ENCODE results near the gene AP3B1. TPM values are rescaled to one million over a fixed set of nuclear protein-coding genes. Genes with fewer than 3 reads are reported as not detected.
A peak's percentile ranks its signal among the peaks of the same experiment; 100 is the strongest.

AP3B1 gene
- total and polyA plus RNA-seq, 2 of the 8 experiments (the other 6 are each of a cell fraction or from before 2014, with no cell fraction given) = 45.8 to 48.3 TPM

DNA sequence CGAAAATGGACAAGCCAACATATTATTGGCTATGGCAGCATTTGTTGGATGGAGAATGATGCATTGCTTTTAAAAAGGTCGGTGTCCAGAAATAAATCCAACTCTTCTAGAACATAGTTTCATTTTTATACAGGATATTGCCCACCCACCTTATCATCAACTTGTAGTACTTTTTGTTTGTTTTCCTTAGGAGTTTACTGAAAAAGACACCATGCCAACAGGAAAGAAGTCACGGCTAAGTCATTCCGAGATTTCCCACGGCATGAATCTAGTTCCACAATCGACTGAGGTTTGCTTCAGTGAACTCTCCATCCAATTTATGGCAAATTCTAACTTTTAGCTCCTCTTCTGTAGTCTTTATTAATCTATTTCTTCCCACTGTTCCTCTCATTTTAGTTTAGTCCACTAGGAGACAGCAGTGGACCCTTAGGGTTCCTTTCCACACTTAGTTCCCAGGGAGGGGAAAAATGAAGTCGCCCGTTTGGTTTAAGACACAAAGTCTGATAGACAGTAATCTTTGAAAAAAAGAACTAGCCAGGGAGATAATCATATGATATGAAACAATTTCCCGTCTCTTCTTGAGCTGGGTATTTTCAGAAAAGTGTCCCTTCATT is 237.5 kb downstream of the AP3B1 start:
- H3K4me1 ChIP-seq (replicated peaks in 1 of 4; ENCODE audit: control insufficient read depth in 3 of 4, insufficient read depth in 4 of 4, low read length in 3 of 4) = no peaks in the 10 kb centered on the region
- H4K8ac ChIP-seq (ENCODE audit: extremely low read depth, insufficient read depth, low read length) = no peak overlapping the region
- no peak for FAIRE-seq
- no peak overlapping the region for H2BK12ac ChIP-seq (ENCODE audit: low read depth, low read length)
- no peaks in the 10 kb centered on the region for H4K20me1 ChIP-seq (replicated peaks in 1 of 2; ENCODE audit: control insufficient read depth in 1 of 2, insufficient read depth in 2 of 2, low read length in 2 of 2)
- H2BK120ac ChIP-seq (replicated peaks; ENCODE audit: low read depth, low read length) = no peak overlapping the region
- H3K9ac ChIP-seq (replicated peaks in 1 of 4; ENCODE audit: extremely low read depth in 1 of 4, low read depth in 3 of 4, low read length in 3 of 4) = no peak overlapping the region
- H3K4ac ChIP-seq (replicated peaks; ENCODE audit: insufficient read length, low read depth, low read length) = no peak overlapping the region
- H4K5ac ChIP-seq (ENCODE audit: insufficient read length, low read depth, low read length) = no peak overlapping the region
- no peak overlapping the region for H2AK5ac ChIP-seq (ENCODE audit: low read depth, low read length)
- H4K91ac ChIP-seq (replicated peaks; ENCODE audit: insufficient read length, low read length) = no peak overlapping the region
- no peak overlapping the region for H2BK20ac ChIP-seq (ENCODE audit: low read length)
- TF ChIP-seq, protein P1, sequence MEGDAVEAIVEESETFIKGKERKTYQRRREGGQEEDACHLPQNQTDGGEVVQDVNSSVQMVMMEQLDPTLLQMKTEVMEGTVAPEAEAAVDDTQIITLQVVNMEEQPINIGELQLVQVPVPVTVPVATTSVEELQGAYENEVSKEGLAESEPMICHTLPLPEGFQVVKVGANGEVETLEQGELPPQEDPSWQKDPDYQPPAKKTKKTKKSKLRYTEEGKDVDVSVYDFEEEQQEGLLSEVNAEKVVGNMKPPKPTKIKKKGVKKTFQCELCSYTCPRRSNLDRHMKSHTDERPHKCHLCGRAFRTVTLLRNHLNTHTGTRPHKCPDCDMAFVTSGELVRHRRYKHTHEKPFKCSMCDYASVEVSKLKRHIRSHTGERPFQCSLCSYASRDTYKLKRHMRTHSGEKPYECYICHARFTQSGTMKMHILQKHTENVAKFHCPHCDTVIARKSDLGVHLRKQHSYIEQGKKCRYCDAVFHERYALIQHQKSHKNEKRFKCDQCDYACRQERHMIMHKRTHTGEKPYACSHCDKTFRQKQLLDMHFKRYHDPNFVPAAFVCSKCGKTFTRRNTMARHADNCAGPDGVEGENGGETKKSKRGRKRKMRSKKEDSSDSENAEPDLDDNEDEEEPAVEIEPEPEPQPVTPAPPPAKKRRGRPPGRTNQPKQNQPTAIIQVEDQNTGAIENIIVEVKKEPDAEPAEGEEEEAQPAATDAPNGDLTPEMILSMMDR (IDR thresholded peaks at IDR 0.05; ENCODE audit: control extremely low read depth in 1 of 3, insufficient read depth in 1 of 3, low read depth in 1 of 3, low read length in 3 of 3) = peak in 2 of 3 experiments; percentile 12 to 24; a peak in 2 of 4 replicates
- TF ChIP-seq SUZ12 (IDR thresholded peaks at IDR 0.05; ENCODE audit: low read length) (no peak), RAD21 (IDR thresholded peaks at IDR 0.05 in 1 of 2, conservative IDR thresholded peaks at IDR 0.05 in 1 of 2; ENCODE audit: low read depth in 2 of 2, low read length in 2 of 2) (peak; percentile 28 to 37; a peak in 2 of 4 replicates)
- ChIA-PET POLR2A (ENCODE audit: partially characterized antibody) (no interaction called here), CTCF (ENCODE audit: partially characterized antibody) (interaction anchor here (0.6 to 1.2 kb wide), 3 partner anchors 9 to 56 kb away, joined by 3 read pairs; no protein-coding TSS in a partner anchor)
- H3K23me2 ChIP-seq (ENCODE audit: low read depth, low read length) = no peaks in the 10 kb centered on the region
- H3K18ac ChIP-seq (ENCODE audit: extremely low read depth, low read length) = no peak overlapping the region
- no peaks in the 10 kb centered on the region for H3K79me2 ChIP-seq (ENCODE audit: control insufficient read depth in 1 of 2, insufficient read depth in 2 of 2, low read length in 2 of 2)
- no peaks in the 10 kb centered on the region for H3K36me3 ChIP-seq (ENCODE audit: control insufficient read depth in 2 of 4, insufficient read depth in 4 of 4, low read length in 3 of 4)
- no peak overlapping the region for H3K4me3 ChIP-seq (ENCODE audit: extremely low read depth in 1 of 4, insufficient read depth in 2 of 4, low read depth in 3 of 4, low read length in 4 of 4)
- H3K79me1 ChIP-seq (ENCODE audit: low read depth, low read length) = no peaks in the 10 kb centered on the region
- H3K23ac ChIP-seq (ENCODE audit: insufficient read length) = no peak overlapping the region
- H3K9me3 ChIP-seq (ENCODE audit: insufficient read depth in 2 of 2, low read depth in 1 of 2, low read length in 1 of 2) = no peaks in the 10 kb centered on the region
- WGBS, 2 experiments (ENCODE audit: extremely low coverage in 1 of 2, insufficient coverage in 1 of 2, insufficient read length in 1 of 2, insufficient replicate concordance in 2 of 2, low coverage in 1 of 2, low lambda C conversion rate in 2 of 2, missing lambda C conversion rate in 1 of 2) = 90% methylated on average over 9 of the region's 9 CpGs; no CpG with 5 or more reads in 1 of the 2 experiments
- no peaks in the 10 kb centered on the region for H3K27me3 ChIP-seq (replicated peaks in 1 of 4; ENCODE audit: control insufficient read depth in 3 of 4, extremely low read depth in 1 of 4, insufficient read depth in 3 of 4, low read length in 3 of 4)
- no peak overlapping the region for H3K4me2 ChIP-seq (ENCODE audit: insufficient read depth in 1 of 2, low read depth in 2 of 2, low read length in 2 of 2)
- H3K14ac ChIP-seq (ENCODE audit: insufficient read length) = no peak overlapping the region
- H2BK5ac ChIP-seq (ENCODE audit: low read depth, low read length) = no peak overlapping the region
- no peak overlapping the region for H3K27ac ChIP-seq (ENCODE audit: low read depth, low read length)
- DNase-seq (ENCODE audit: low read depth in 1 of 2, low spot score in 2 of 2) = no peak
- H2AFZ ChIP-seq (ENCODE audit: low read length) = no peak overlapping the region
- H2BK15ac ChIP-seq (ENCODE audit: low read length) = no peak overlapping the region
- no peak overlapping the region for H3K56ac ChIP-seq (replicated peaks; ENCODE audit: insufficient read length, low read depth, low read length)

Data from H1 (cell line).